Smooth muscle cell of the brain vasculature (primary cell): Measurements from ENCODE around the gene UMAD1.
A peak's percentile ranks its signal among the peaks of the same experiment; 100 is the strongest.

Source experiments
- DNase-seq: peaks from one replicate; pipeline ENCODE4 v3.0.0-alpha.2; 2012; ENCODE audit warnings: low read depth, low spot score

The UMAD1 gene

GRCh38 chr7:7720750-7721621, 80.4 kb downstream of the UMAD1 start:
- no peak for DNase-seq

GRCh38 chr7:7731732-7732131, 91.2 kb downstream of the UMAD1 start:
- no peak for DNase-seq

- DNase-seq, result no peak
These were observed 92.2 kb downstream of the UMAD1 start for GRCh38 chr7:7732621-7733281.

GRCh38 chr7:7736671-7737070, 96.1 kb downstream of the UMAD1 start:
- DNase-seq, result no peak

- DNase-seq, result no peak
These were observed 97.1 kb downstream of the UMAD1 start for GRCh38 chr7:7737674-7738073.

- no peak for DNase-seq
These were observed 97.6 kb downstream of the UMAD1 start for GRCh38 chr7:7738177-7738576.

- DNase-seq, result no peak
These were observed 98.1 kb downstream of the UMAD1 start for GRCh38 chr7:7738622-7739021.

- DNase-seq, result no peak
These were observed 98.9 kb downstream of the UMAD1 start for GRCh38 chr7:7739204-7740036.

GRCh38 chr7:7740037-7740355, 99.4 kb downstream of the UMAD1 start:
- DNase-seq, result no peak

GRCh38 chr7:7742223-7742622, 101.7 kb downstream of the UMAD1 start:
- no peak for DNase-seq

GRCh38 chr7:7745258-7745657, 104.7 kb downstream of the UMAD1 start:
- DNase-seq, result no peak

GRCh38 chr7:7745966-7746365, 105.4 kb downstream of the UMAD1 start:
- no peak for DNase-seq

GRCh38 chr7:7746458-7746857, 105.9 kb downstream of the UMAD1 start:
- DNase-seq, result no peak

- no peak for DNase-seq
These were observed 110.2 kb downstream of the UMAD1 start for GRCh38 chr7:7750571-7751242.

GRCh38 chr7:7751243-7752092, 110.9 kb downstream of the UMAD1 start:
- no peak for DNase-seq

GRCh38 chr7:7756577-7756976, 116.0 kb downstream of the UMAD1 start:
- DNase-seq, result no peak

- no peak for DNase-seq
These were observed 117.0 kb downstream of the UMAD1 start for GRCh38 chr7:7757576-7757975.

- DNase-seq, result peak; percentile 47
These were observed 120.9 kb downstream of the UMAD1 start for GRCh38 chr7:7761340-7761973.

- DNase-seq, result no peak
These were observed 121.6 kb downstream of the UMAD1 start for GRCh38 chr7:7761974-7762779.
